ENCODE measurements around the gene GGNBP2. TPM values are rescaled to one million over a fixed set of nuclear protein-coding genes. Genes with fewer than 3 reads are reported as not detected.

Gene GGNBP2
- total and polyA plus RNA-seq, 2 donors, result 55.5 to 119 TPM

- H3K36me3 ChIP-seq (ENCODE audit: control insufficient read depth in 2 of 2, insufficient read depth in 2 of 2, low read length in 1 of 2), result peaks cover 0 to 5% of the 10 kb centered on the region in 2 donors
- H3K4me3 ChIP-seq (ENCODE audit: low read length in 2 of 2), result peak overlapping the region; percentile 89 to 97
- H3K4me1 ChIP-seq (ENCODE audit: control insufficient read depth in 2 of 2, insufficient read depth in 2 of 2, low read length in 2 of 2), result peaks cover 6% of the 10 kb centered on the region in 2 donors
- WGBS, result 2% methylated on average over 10 of the region's 10 CpGs
- DNase-seq (ENCODE audit: low read depth in 6 of 9, low spot score in 9 of 9), result peak in 3 of 9 donors; percentile 7 to 11 (median 7)
- no peaks in the 10 kb centered on the region for H3K9me3 ChIP-seq (ENCODE audit: control insufficient read depth in 2 of 2, insufficient read depth in 1 of 2, low read length in 1 of 2)
- H3K27ac ChIP-seq (ENCODE audit: low read depth in 1 of 2, low read length in 1 of 2), result peak overlapping the region; percentile 99 to 100
- H3K27me3 ChIP-seq (ENCODE audit: control insufficient read depth in 2 of 2, insufficient read depth in 1 of 2, low read length in 1 of 2), result no peaks in the 10 kb centered on the region
Measured at GRCh38 chr17:36544044-36544306, 744 bp upstream of the GGNBP2 start.

- Histone ChIP-seq H3K36me3 (ENCODE audit: control insufficient read depth in 2 of 2, insufficient read depth in 2 of 2, low read length in 1 of 2) (peaks cover 0 to 5% of the 10 kb centered on the region in 2 donors), H3K27me3 (ENCODE audit: control insufficient read depth in 2 of 2, insufficient read depth in 1 of 2, low read length in 1 of 2) (no peaks in the 10 kb centered on the region), H3K9me3 (ENCODE audit: control insufficient read depth in 2 of 2, insufficient read depth in 1 of 2, low read length in 1 of 2) (no peaks in the 10 kb centered on the region), H3K4me3 (ENCODE audit: low read length in 2 of 2) (peak overlapping the region; percentile 89 to 97), H3K4me1 (ENCODE audit: control insufficient read depth in 2 of 2, insufficient read depth in 2 of 2, low read length in 2 of 2) (peaks cover 6 to 10% of the 10 kb centered on the region in 2 donors), H3K27ac (ENCODE audit: low read depth in 1 of 2, low read length in 1 of 2) (peak overlapping the region; percentile 99 to 100)
- DNase-seq (ENCODE audit: low read depth in 6 of 9, low spot score in 9 of 9), result no peak
- under 1% methylated on average over 37 of the region's 38 CpGs for WGBS
Measured at GRCh38 chr17:36545077-36545464, 352 bp downstream of the GGNBP2 start.

GRCh38 chr17:36545465-36546417, 1.0 kb downstream of the GGNBP2 start:
- no peaks in the 10 kb centered on the region for H3K27me3 ChIP-seq (ENCODE audit: control insufficient read depth in 2 of 2, insufficient read depth in 1 of 2, low read length in 1 of 2)
- peaks cover 0 to 5% of the 10 kb centered on the region in 2 donors for H3K36me3 ChIP-seq (ENCODE audit: control insufficient read depth in 2 of 2, insufficient read depth in 2 of 2, low read length in 1 of 2)
- WGBS, result under 1% methylated on average over 60 of the region's 60 CpGs
- DNase-seq (ENCODE audit: low read depth in 6 of 9, low spot score in 9 of 9), result peak; percentile 84 to 98 (median 91)
- H3K4me3 ChIP-seq (ENCODE audit: low read length in 2 of 2), result peak overlapping the region; percentile 89 to 97
- H3K9me3 ChIP-seq (ENCODE audit: control insufficient read depth in 2 of 2, insufficient read depth in 1 of 2, low read length in 1 of 2), result no peaks in the 10 kb centered on the region
- H3K4me1 ChIP-seq (ENCODE audit: control insufficient read depth in 2 of 2, insufficient read depth in 2 of 2, low read length in 2 of 2), result peaks cover 6 to 11% of the 10 kb centered on the region in 2 donors
- H3K27ac ChIP-seq (ENCODE audit: low read depth in 1 of 2, low read length in 1 of 2), result peak overlapping the region; percentile 83 to 96

GRCh38 chr17:36546418-36547093, 1.8 kb downstream of the GGNBP2 start:
- Histone ChIP-seq H3K9me3 (ENCODE audit: control insufficient read depth in 2 of 2, insufficient read depth in 1 of 2, low read length in 1 of 2) (no peaks in the 10 kb centered on the region), H3K27ac (ENCODE audit: low read depth in 1 of 2, low read length in 1 of 2) (peak overlapping the region; percentile 33 to 96), H3K27me3 (ENCODE audit: control insufficient read depth in 2 of 2, insufficient read depth in 1 of 2, low read length in 1 of 2) (no peaks in the 10 kb centered on the region), H3K36me3 (ENCODE audit: control insufficient read depth in 2 of 2, insufficient read depth in 2 of 2, low read length in 1 of 2) (peaks cover 0 to 5% of the 10 kb centered on the region in 2 donors), H3K4me3 (ENCODE audit: low read length in 2 of 2) (peak overlapping the region; percentile 89 to 97), H3K4me1 (ENCODE audit: control insufficient read depth in 2 of 2, insufficient read depth in 2 of 2, low read length in 2 of 2) (peaks cover 6 to 11% of the 10 kb centered on the region in 2 donors)
- DNase-seq (ENCODE audit: low read depth in 6 of 9, low spot score in 9 of 9), result peak in 6 of 9 donors; percentile 4 to 52 (median 16)
- 12% methylated on average over 7 of the region's 7 CpGs for WGBS

GRCh38 chr17:36547776-36548175, 3.1 kb downstream of the GGNBP2 start:
- Histone ChIP-seq H3K27ac (ENCODE audit: low read depth in 1 of 2, low read length in 1 of 2) (peak overlapping the region in 1 of 2 donors; percentile 49), H3K36me3 (ENCODE audit: control insufficient read depth in 2 of 2, insufficient read depth in 2 of 2, low read length in 1 of 2) (peaks cover 0 to 5% of the 10 kb centered on the region in 2 donors), H3K4me3 (ENCODE audit: low read length in 2 of 2) (no peak overlapping the region), H3K27me3 (ENCODE audit: control insufficient read depth in 2 of 2, insufficient read depth in 1 of 2, low read length in 1 of 2) (no peaks in the 10 kb centered on the region), H3K4me1 (ENCODE audit: control insufficient read depth in 2 of 2, insufficient read depth in 2 of 2, low read length in 2 of 2) (peaks cover 6 to 11% of the 10 kb centered on the region in 2 donors), H3K9me3 (ENCODE audit: control insufficient read depth in 2 of 2, insufficient read depth in 1 of 2, low read length in 1 of 2) (no peaks in the 10 kb centered on the region)
- no peak for DNase-seq (ENCODE audit: low read depth in 6 of 9, low spot score in 9 of 9)

- Histone ChIP-seq H3K27me3 (ENCODE audit: control insufficient read depth in 2 of 2, insufficient read depth in 1 of 2, low read length in 1 of 2) (no peaks in the 10 kb centered on the region), H3K9me3 (ENCODE audit: control insufficient read depth in 2 of 2, insufficient read depth in 1 of 2, low read length in 1 of 2) (no peaks in the 10 kb centered on the region), H3K36me3 (ENCODE audit: control insufficient read depth in 2 of 2, insufficient read depth in 2 of 2, low read length in 1 of 2) (peaks cover 4 to 9% of the 10 kb centered on the region in 2 donors), H3K4me3 (ENCODE audit: low read length in 2 of 2) (no peak overlapping the region), H3K27ac (ENCODE audit: low read depth in 1 of 2, low read length in 1 of 2) (peak overlapping the region; percentile 37 to 42), H3K4me1 (ENCODE audit: control insufficient read depth in 2 of 2, insufficient read depth in 2 of 2, low read length in 2 of 2) (peaks cover 4 to 5% of the 10 kb centered on the region in 2 donors)
- peak in 2 of 9 donors; percentile 14 to 40 for DNase-seq (ENCODE audit: low read depth in 6 of 9, low spot score in 9 of 9)
- WGBS, result 81% methylated on average over 8 of the region's 8 CpGs
Measured at GRCh38 chr17:36550491-36551417, 6.0 kb downstream of the GGNBP2 start.

DNA sequence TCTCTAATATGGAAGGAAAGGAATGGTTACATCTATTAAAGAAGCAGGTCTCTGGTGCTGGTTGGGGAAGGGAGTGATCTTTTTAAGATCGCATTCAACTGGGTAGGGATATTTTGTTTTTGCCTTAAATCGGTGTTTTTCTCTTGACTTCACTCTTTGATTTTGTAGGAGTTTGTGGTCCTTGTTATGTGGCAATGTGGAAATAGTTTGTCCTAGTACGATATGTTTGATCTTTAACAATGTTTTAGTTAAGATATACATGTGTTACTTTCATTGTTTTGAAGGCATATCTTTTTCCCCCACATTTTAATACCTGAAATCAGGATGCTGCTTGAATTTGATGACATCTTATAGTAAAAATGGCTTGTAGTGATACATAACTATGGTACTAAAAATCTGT, 8.7 kb downstream of the GGNBP2 start:
- H3K27me3 ChIP-seq (ENCODE audit: control insufficient read depth in 2 of 2, insufficient read depth in 1 of 2, low read length in 1 of 2), result no peaks in the 10 kb centered on the region
- H3K9me3 ChIP-seq (ENCODE audit: control insufficient read depth in 2 of 2, insufficient read depth in 1 of 2, low read length in 1 of 2), result no peaks in the 10 kb centered on the region
- H3K27ac ChIP-seq (ENCODE audit: low read depth in 1 of 2, low read length in 1 of 2), result no peak overlapping the region
- 51% methylated on average over 3 of the region's 3 CpGs for WGBS
- peaks cover 0 to 5% of the 10 kb centered on the region in 2 donors for H3K4me1 ChIP-seq (ENCODE audit: control insufficient read depth in 2 of 2, insufficient read depth in 2 of 2, low read length in 2 of 2)
- H3K4me3 ChIP-seq (ENCODE audit: low read length in 2 of 2), result no peak overlapping the region
- peaks cover 20 to 30% of the 10 kb centered on the region in 2 donors for H3K36me3 ChIP-seq (ENCODE audit: control insufficient read depth in 2 of 2, insufficient read depth in 2 of 2, low read length in 1 of 2)
- no peak for DNase-seq (ENCODE audit: low read depth in 6 of 9, low spot score in 9 of 9)

DNA sequence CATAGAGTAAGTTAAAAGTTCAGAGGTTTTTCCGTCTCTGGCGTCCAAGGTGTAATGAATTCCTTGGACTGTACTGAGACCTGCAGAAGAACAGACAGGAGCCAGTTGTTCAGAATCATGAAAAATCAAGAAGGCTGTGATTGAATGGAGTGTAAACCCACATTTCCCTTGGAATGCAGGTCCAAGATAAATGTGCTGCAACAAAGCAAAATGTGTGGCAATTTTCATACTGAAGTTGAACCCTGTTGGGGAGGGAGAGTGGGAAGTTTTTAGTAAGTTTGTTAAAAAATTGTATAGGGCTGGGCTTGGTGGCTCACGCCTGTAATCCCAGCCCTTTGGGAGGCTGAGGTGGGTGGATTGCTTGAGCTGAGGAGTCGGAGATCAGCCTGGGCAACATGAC, 21.4 kb downstream of the GGNBP2 start:
- no peaks in the 10 kb centered on the region for H3K4me1 ChIP-seq (ENCODE audit: control insufficient read depth in 2 of 2, insufficient read depth in 2 of 2, low read length in 2 of 2)

More for the DNA sequence above, 21.4 kb downstream of the GGNBP2 start:
- H3K4me3 ChIP-seq (ENCODE audit: low read length in 2 of 2), result no peak overlapping the region
- DNase-seq (ENCODE audit: low read depth in 6 of 9, low spot score in 9 of 9), result no peak
- no peak overlapping the region for H3K27ac ChIP-seq (ENCODE audit: low read depth in 1 of 2, low read length in 1 of 2)
- 97% methylated on average over 4 of the region's 4 CpGs for WGBS
- peaks cover 57 to 73% of the 10 kb centered on the region in 2 donors for H3K36me3 ChIP-seq (ENCODE audit: control insufficient read depth in 2 of 2, insufficient read depth in 2 of 2, low read length in 1 of 2)
- no peaks in the 10 kb centered on the region for H3K27me3 ChIP-seq (ENCODE audit: control insufficient read depth in 2 of 2, insufficient read depth in 1 of 2, low read length in 1 of 2)
- H3K9me3 ChIP-seq (ENCODE audit: control insufficient read depth in 2 of 2, insufficient read depth in 1 of 2, low read length in 1 of 2), result no peaks in the 10 kb centered on the region
